ENCODE data around the gene F8. TPM values are rescaled to one million over a fixed set of nuclear protein-coding genes. Genes with fewer than 3 reads are reported as not detected.

The F8 gene
- polyA plus RNA-seq, 1 donor from 2014 or later, result 2.1 TPM

- no peak overlapping the region for H3K9ac ChIP-seq (ENCODE audit: low read length)
- H4K20me1 ChIP-seq (ENCODE audit: insufficient read depth), result no peaks in the 10 kb centered on the region
- no peak overlapping the region for H3K4me3 ChIP-seq (ENCODE audit: low read length)
- H3K79me2 ChIP-seq (replicated peaks; ENCODE audit: insufficient read depth, low read length), result no peaks in the 10 kb centered on the region
- H3K27ac ChIP-seq (ENCODE audit: low read length), result no peak overlapping the region
- no peaks in the 10 kb centered on the region for H3K36me3 ChIP-seq (ENCODE audit: insufficient read depth, low read length)
- H3K4me2 ChIP-seq (ENCODE audit: low read length), result no peak overlapping the region
- TF ChIP-seq EZH2 (IDR thresholded peaks at IDR 0.05; ENCODE audit: borderline replicate concordance, insufficient read depth, low read length, poor library complexity, severe bottlenecking) (no peak), TAF1 (IDR thresholded peaks at IDR 0.05; ENCODE audit: low read depth) (no peak), POLR2AphosphoS5 (IDR thresholded peaks at IDR 0.05) (no peak), RAD21 (conservative IDR thresholded peaks at IDR 0.05) (no peak), MXI1 (conservative IDR thresholded peaks at IDR 0.05; ENCODE audit: poor library complexity, severe bottlenecking) (no peak), CTCF (IDR thresholded peaks at IDR 0.05; ENCODE audit: poor library complexity, severe bottlenecking) (no peak), REST (IDR thresholded peaks at IDR 0.05; ENCODE audit: borderline replicate concordance) (no peak), SMC3 (conservative IDR thresholded peaks at IDR 0.05; ENCODE audit: poor library complexity) (no peak)
- H2AFZ ChIP-seq (ENCODE audit: low read depth, low read length), result no peak overlapping the region
- H3K9me2 ChIP-seq (ENCODE audit: insufficient read depth, low read length), result no peaks in the 10 kb centered on the region
- H3K27me3 ChIP-seq (ENCODE audit: insufficient read depth, low read depth, low read length), result no peaks in the 10 kb centered on the region
- no peaks in the 10 kb centered on the region for H3F3A ChIP-seq (ENCODE audit: insufficient read depth, low read length, poor library complexity, severe bottlenecking)
- H3K9me3 ChIP-seq (ENCODE audit: low read length), result no peaks in the 10 kb centered on the region
These were observed 227.5 kb downstream of the F8 start for GRCh38 chrX:154795016-154795415.

GRCh38 chrX:154793084-154793795, 229.3 kb downstream of the F8 start:
- Histone ChIP-seq H3K9me3 (ENCODE audit: low read length) (no peaks in the 10 kb centered on the region), H3K4me2 (ENCODE audit: low read length) (no peak overlapping the region), H3K36me3 (ENCODE audit: insufficient read depth, low read length) (no peaks in the 10 kb centered on the region), H3F3A (ENCODE audit: insufficient read depth, low read length, poor library complexity, severe bottlenecking) (no peaks in the 10 kb centered on the region), H2AFZ (ENCODE audit: low read depth, low read length) (no peak overlapping the region), H3K27ac (ENCODE audit: low read length) (no peak overlapping the region), H3K27me3 (ENCODE audit: insufficient read depth, low read depth, low read length) (no peaks in the 10 kb centered on the region), H3K9ac (ENCODE audit: low read length) (no peak overlapping the region), H4K20me1 (ENCODE audit: insufficient read depth) (no peaks in the 10 kb centered on the region), H3K79me2 (replicated peaks; ENCODE audit: insufficient read depth, low read length) (no peaks in the 10 kb centered on the region), H3K4me3 (ENCODE audit: low read length) (no peak overlapping the region), H3K9me2 (ENCODE audit: insufficient read depth, low read length) (no peaks in the 10 kb centered on the region)
- TF ChIP-seq RAD21 (conservative IDR thresholded peaks at IDR 0.05) (no peak), REST (IDR thresholded peaks at IDR 0.05; ENCODE audit: borderline replicate concordance) (no peak), POLR2AphosphoS5 (IDR thresholded peaks at IDR 0.05) (no peak), MXI1 (conservative IDR thresholded peaks at IDR 0.05; ENCODE audit: poor library complexity, severe bottlenecking) (no peak), SMC3 (conservative IDR thresholded peaks at IDR 0.05; ENCODE audit: poor library complexity) (no peak), EP300 (conservative IDR thresholded peaks at IDR 0.05; ENCODE audit: poor library complexity, severe bottlenecking) (no peak), TAF1 (IDR thresholded peaks at IDR 0.05; ENCODE audit: low read depth) (no peak), EZH2 (IDR thresholded peaks at IDR 0.05; ENCODE audit: borderline replicate concordance, insufficient read depth, low read length, poor library complexity, severe bottlenecking) (no peak), CTCF (IDR thresholded peaks at IDR 0.05; ENCODE audit: poor library complexity, severe bottlenecking) (no peak)
